Caco-2 (cell line): ENCODE data around the gene BTF3. TPM values are rescaled to one million over a fixed set of nuclear protein-coding genes. Genes with fewer than 3 reads are reported as not detected.

Experiments used
- BruUV-seq: library from RNA; stranded (reverse); fragments of 400-500 nt; replicated peaks from 2 replicates; lab custom pipeline; 2021; lab: Mats Ljungman, UMichigan
- CTCF ChIA-PET: fragments of 300-600 bp; sonication (Branson Sonifier 250); formaldehyde crosslinking; loops from one replicate; lab custom pipeline; 2022; ENCODE audit warnings: antibody characterized with exemption; lab: Charles Lee
- POLR2A ChIA-PET: fragments of 300-600 bp; sonication (Branson Sonifier 250); formaldehyde crosslinking; loops from one replicate; lab custom pipeline; 2022; ENCODE audit warnings: antibody characterized with exemption; lab: Charles Lee
- DNase-seq, 2 experiments: peaks; one replicate each; pipeline versions ENCODE4 v3.0.0 to v3.0.0-alpha.2; 2020 to 2022
- H3K27me3 ChIP-seq: replicated peaks from 2 replicates; pipeline ENCODE4 v1.6.0; 2011; ENCODE audit warnings: low read length; ENCODE audit not compliant: control insufficient read depth, insufficient read depth
- H3K36me3 ChIP-seq: 2 replicates; pipeline ENCODE4 v1.5.1; 2011; ENCODE audit warnings: low read length; ENCODE audit not compliant: control insufficient read depth, insufficient read depth
- H3K4me1 ChIP-seq: fragments of 250-450 bp; sonication (Bioruptor Pico); 2 replicates; pipeline ENCODE4 v1.5.1; 2020; ENCODE audit warnings: mild to moderate bottlenecking
- H3K4me3 ChIP-seq: 2 replicates; pipeline ENCODE4 v1.5.1; 2011; ENCODE audit warnings: low read depth, mild to moderate bottlenecking, control low read depth, low read length
- H3K9me3 ChIP-seq: fragments of 250-450 bp; sonication (Bioruptor Pico); 2 replicates; pipeline ENCODE4 v1.5.1; 2020; ENCODE audit warnings: mild to moderate bottlenecking, moderate library complexity
- H3K27ac Mint-ChIP-seq: one replicate; pipeline ENCODE4 v1.8.0; 2022; ENCODE audit warnings: mixed read lengths; ENCODE audit not compliant: unreplicated experiment
- H3K27me3 Mint-ChIP-seq: one replicate; pipeline ENCODE4 v1.8.0; 2022; ENCODE audit warnings: mixed read lengths; ENCODE audit not compliant: insufficient read depth, unreplicated experiment
- H3K36me3 Mint-ChIP-seq: one replicate; pipeline ENCODE4 v1.8.0; 2022; ENCODE audit warnings: mild to moderate bottlenecking, mixed read lengths; ENCODE audit not compliant: insufficient read depth, unreplicated experiment
- H3K4me1 Mint-ChIP-seq: one replicate; pipeline ENCODE4 v1.8.0; 2022; ENCODE audit warnings: low read depth, mixed read lengths; ENCODE audit not compliant: unreplicated experiment
- H3K4me3 Mint-ChIP-seq: one replicate; pipeline ENCODE4 v1.8.0; 2022; ENCODE audit warnings: mild to moderate bottlenecking, moderate library complexity, mixed read lengths; ENCODE audit not compliant: unreplicated experiment
- H3K9me3 Mint-ChIP-seq: one replicate; pipeline ENCODE4 v1.8.0; 2022; ENCODE audit warnings: mixed read lengths; ENCODE audit not compliant: unreplicated experiment
- CTCF ChIP-seq, 2 experiments: fragments of 200-600 bp in 1 of 2; IDR thresholded peaks; 1 replicate in 1 of 2; 2 replicates in 1 of 2; pipeline versions ENCODE4 v1.5.1 to v1.8.0; 2011 to 2022; ENCODE audit warnings: antibody characterized with exemption in 1 of 2, control low read depth in 1 of 2, inconsistent platforms in 1 of 2, low read depth in 1 of 2, low read length in 1 of 2, mild to moderate bottlenecking in 1 of 2, moderate library complexity in 1 of 2; ENCODE audit not compliant: insufficient read depth in 1 of 2, severe bottlenecking in 1 of 2, unreplicated experiment in 1 of 2
- intact Hi-C: fragments of 100-400 bp; cut with micrococcal nuclease; formaldehyde crosslinking; loops from one replicate; pipeline ENCODE4 v1.10.0; 2022; ENCODE audit not compliant: unreplicated experiment
- total RNA-seq: library from RNA; stranded (reverse); gene quantifications from 2 replicates; pipeline ENCODE4 v1.2.3, GENCODE V29; 2022

BTF3 gene
- total RNA-seq, 1 experiment from 2014 or later: 653 TPM

DNA sequence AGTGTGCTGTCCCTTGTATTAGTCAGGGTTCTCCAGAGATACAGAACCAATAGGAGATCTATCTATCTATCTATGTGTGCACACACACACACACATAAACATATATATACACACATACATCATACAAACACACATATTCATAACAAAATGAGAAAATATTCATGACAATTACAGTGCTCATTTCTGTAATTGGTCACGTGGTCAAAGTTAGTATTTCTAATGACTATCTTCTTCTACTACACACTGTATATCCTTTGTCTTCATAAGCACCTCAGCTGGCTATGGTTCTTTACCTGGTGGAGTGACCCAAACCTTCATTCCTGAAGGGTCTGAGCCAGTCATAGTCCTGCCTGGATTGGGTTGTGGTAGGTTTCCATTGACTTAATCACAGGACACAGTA lies 17.7 kb upstream of the BTF3 start:
- Mint-ChIP-seq H3K4me1 (no peaks in the 10 kb centered on the region), H3K36me3 (no peaks in the 10 kb centered on the region), H3K27ac (no peak overlapping the region), H3K9me3 (no peaks in the 10 kb centered on the region), H3K27me3 (no peaks in the 10 kb centered on the region), H3K4me3 (no peak overlapping the region)
- Histone ChIP-seq H3K27me3 (no peaks in the 10 kb centered on the region), H3K36me3 (no peaks in the 10 kb centered on the region), H3K9me3 (no peaks in the 10 kb centered on the region), H3K4me3 (no peak overlapping the region), H3K4me1 (no peaks in the 10 kb centered on the region)
- ChIA-PET CTCF (no interaction called here), POLR2A (no interaction called here)
- intact Hi-C loops: no loop called here
- BruUV-seq: no TSS peak
- no peak for TF ChIP-seq CTCF (IDR thresholded peaks at IDR 0.05; ENCODE audit: insufficient read depth in 1 of 2, low read depth in 1 of 2, low read length in 1 of 2, severe bottlenecking in 1 of 2, unreplicated experiment in 1 of 2)
- DNase-seq: no peak

DNA sequence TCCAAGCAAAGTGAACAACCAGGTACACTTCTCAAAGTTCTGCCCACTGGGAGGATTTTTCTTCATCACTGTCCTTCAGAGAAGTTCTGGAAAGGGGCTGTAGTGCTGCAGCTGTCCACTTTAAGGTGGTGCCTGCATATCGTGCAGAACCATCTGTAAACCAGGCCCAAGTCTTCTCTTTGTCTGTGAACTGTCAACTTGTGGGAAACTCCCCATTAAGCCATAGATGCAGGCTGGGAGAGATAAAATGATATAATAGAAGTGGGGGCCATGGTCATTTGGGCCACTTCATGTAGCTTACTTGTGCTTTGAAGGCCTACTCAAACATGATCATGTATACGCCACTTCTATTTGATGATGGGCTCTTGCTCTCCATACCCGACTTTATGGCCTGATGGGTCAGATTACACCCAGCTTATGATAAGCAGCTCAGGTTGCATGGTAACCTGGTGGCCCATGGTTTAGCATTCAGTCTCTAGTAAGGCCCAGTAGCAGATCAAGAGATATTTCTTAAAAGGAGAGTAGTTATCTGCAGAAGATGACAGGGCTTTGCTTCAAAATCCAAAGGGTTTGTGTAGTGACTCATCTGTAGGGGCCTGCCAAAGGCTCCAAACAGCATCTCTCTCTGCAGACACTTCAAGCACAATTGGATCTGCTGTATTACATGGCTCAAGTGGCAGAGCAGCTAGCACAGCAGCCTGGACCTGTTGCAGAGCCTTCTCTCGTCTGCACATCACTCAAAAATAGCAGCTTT lies 15.7 kb upstream of the BTF3 start:
- no peak for TF ChIP-seq CTCF (IDR thresholded peaks at IDR 0.05; ENCODE audit: insufficient read depth in 1 of 2, low read depth in 1 of 2, low read length in 1 of 2, severe bottlenecking in 1 of 2, unreplicated experiment in 1 of 2)
- Mint-ChIP-seq H3K4me1 (no peaks in the 10 kb centered on the region), H3K9me3 (no peaks in the 10 kb centered on the region), H3K27ac (no peak overlapping the region), H3K4me3 (no peak overlapping the region), H3K36me3 (no peaks in the 10 kb centered on the region), H3K27me3 (no peaks in the 10 kb centered on the region)
- intact Hi-C loops: no loop called here
- CTCF ChIA-PET: no interaction called here
- no TSS peak for BruUV-seq
- Histone ChIP-seq H3K36me3 (no peaks in the 10 kb centered on the region), H3K27me3 (no peaks in the 10 kb centered on the region), H3K4me3 (no peak overlapping the region), H3K4me1 (no peaks in the 10 kb centered on the region), H3K9me3 (no peaks in the 10 kb centered on the region)
- POLR2A ChIA-PET: no interaction called here
- no peak for DNase-seq

- no peaks in the 10 kb centered on the region for H3K36me3 Mint-ChIP-seq
- Histone ChIP-seq H3K27me3 (no peaks in the 10 kb centered on the region), H3K36me3 (no peaks in the 10 kb centered on the region), H3K4me3 (no peak overlapping the region), H3K9me3 (no peaks in the 10 kb centered on the region), H3K4me1 (no peaks in the 10 kb centered on the region)
- no peaks in the 10 kb centered on the region for H3K4me1 Mint-ChIP-seq
- BruUV-seq: no TSS peak
- no peak overlapping the region for H3K4me3 Mint-ChIP-seq
- DNase-seq: no peak
- ChIA-PET POLR2A (no interaction called here), CTCF (no interaction called here)
- no peaks in the 10 kb centered on the region for H3K9me3 Mint-ChIP-seq
- intact Hi-C loops: no loop called here
- H3K27me3 Mint-ChIP-seq: no peaks in the 10 kb centered on the region
- H3K27ac Mint-ChIP-seq: no peak overlapping the region
- no peak for TF ChIP-seq CTCF (IDR thresholded peaks at IDR 0.05; ENCODE audit: insufficient read depth in 1 of 2, low read depth in 1 of 2, low read length in 1 of 2, severe bottlenecking in 1 of 2, unreplicated experiment in 1 of 2)
Observed at GRCh38 chr5:73483676-73484075, 14.6 kb upstream of the BTF3 start.
